HepG2 (cell line): Measurements from ENCODE around the gene SLC16A3. TPM values are rescaled to one million over a fixed set of nuclear protein-coding genes. Genes with fewer than 3 reads are reported as not detected.
A peak's percentile ranks its signal among the peaks of the same experiment; 100 is the strongest.

Experiments
- HDAC6 ChIP-seq: fragments of 200-600 bp; sonication (generic); IDR thresholded peaks from 2 replicates; pipeline ENCODE4 v1.7.0; 2017; ENCODE audit warnings: mild to moderate bottlenecking, antibody characterized with exemption, low read length, low read depth
- HNF1A ChIP-seq, 2 experiments: sonication (generic) in 1 of 2; formaldehyde crosslinking in 1 of 2; IDR thresholded peaks; 2 replicates each; pipeline versions ENCODE4 v1.4.0 to v1.6.1; 2016 to 2020; ENCODE audit warnings: borderline replicate concordance in 1 of 2, low read depth in 1 of 2, mild to moderate bottlenecking in 1 of 2, missing genetic modification reagents in 1 of 2
- IRX3 ChIP-seq: sonication (generic); formaldehyde crosslinking; IDR thresholded peaks from 2 replicates; pipeline ENCODE4 v1.8.1; 2023; ENCODE audit warnings: mild to moderate bottlenecking, low read depth, missing genetic modification reagents, borderline replicate concordance
- ISX ChIP-seq: sonication (generic); formaldehyde crosslinking; conservative IDR thresholded peaks from 2 replicates; pipeline ENCODE4 v1.5.0; 2020; ENCODE audit warnings: missing genetic modification reagents
- JARID2 ChIP-seq: sonication (generic); formaldehyde crosslinking; IDR thresholded peaks from 2 replicates; pipeline ENCODE4 v1.8.1; 2023; ENCODE audit warnings: missing genetic modification reagents, inconsistent platforms; ENCODE audit not compliant: insufficient replicate concordance
- MAFG ChIP-seq: sonication (generic); formaldehyde crosslinking; IDR thresholded peaks from 2 replicates; pipeline ENCODE4 v1.5.1; 2020; ENCODE audit warnings: mild to moderate bottlenecking, missing genetic modification reagents
- MED8 ChIP-seq: sonication (generic); formaldehyde crosslinking; IDR thresholded peaks from 2 replicates; pipeline ENCODE4 v1.8.1; 2023; ENCODE audit warnings: mild to moderate bottlenecking, missing genetic modification reagents; ENCODE audit not compliant: insufficient replicate concordance
- MYPOP ChIP-seq: sonication (generic); formaldehyde crosslinking; IDR thresholded peaks from 2 replicates; pipeline ENCODE4 v1.8.1; 2023; ENCODE audit warnings: mild to moderate bottlenecking, moderate library complexity, missing genetic modification reagents
- PATZ1 ChIP-seq: sonication (generic); formaldehyde crosslinking; IDR thresholded peaks from 2 replicates; pipeline ENCODE4 v1.4.0; 2020; ENCODE audit warnings: missing genetic modification reagents
- PAWR ChIP-seq: sonication (generic); formaldehyde crosslinking; IDR thresholded peaks from 2 replicates; pipeline ENCODE4 v1.4.0; 2020; ENCODE audit warnings: missing genetic modification reagents, mild to moderate bottlenecking, borderline replicate concordance
- PHB2 ChIP-seq: fragments of 450-650 bp; IDR thresholded peaks from 2 replicates; pipeline ENCODE4 v1.6.1; 2018; ENCODE audit not compliant: partially characterized antibody
- RNF2 ChIP-seq: fragments of 450-650 bp; conservative IDR thresholded peaks from 2 replicates; pipeline ENCODE4 v1.6.1; 2016; ENCODE audit warnings: low read depth
- SIX4 ChIP-seq: sonication (generic); formaldehyde crosslinking; IDR thresholded peaks from 2 replicates; pipeline ENCODE4 v1.4.0; 2020; ENCODE audit warnings: missing genetic modification reagents
- TRAFD1 ChIP-seq: sonication (generic); formaldehyde crosslinking; IDR thresholded peaks from 2 replicates; pipeline ENCODE4 v1.5.1; 2020; ENCODE audit warnings: missing genetic modification reagents, mild to moderate bottlenecking, borderline replicate concordance
- ZNF263 ChIP-seq: sonication (generic); formaldehyde crosslinking; IDR thresholded peaks from 2 replicates; pipeline ENCODE4 v1.4.0; 2020; ENCODE audit warnings: missing genetic modification reagents
- ZNF512 ChIP-seq: sonication (generic); formaldehyde crosslinking; IDR thresholded peaks from 2 replicates; pipeline ENCODE4 v1.4.0; 2020; ENCODE audit warnings: mild to moderate bottlenecking, missing genetic modification reagents
- ZNF580 ChIP-seq: IDR thresholded peaks from 2 replicates; pipeline ENCODE4 v1.6.1; 2016; ENCODE audit warnings: low read depth, borderline replicate concordance
- polyA plus RNA-seq, 8 experiments: library from polyadenylated mRNA; depleted of rRNA in 3 of 8; stranded (reverse) in 7 of 8; unstranded in 1 of 8; fragments of >200 nt; fragmentation: Illumina TruSeq in 4 of 8; extraction: Trizol in 4 of 8; gene quantifications; 2 replicates each; pipeline versions ENCODE4 v1.2.1 to v1.2.3, GENCODE V29; 2011 to 2016; ENCODE audit warnings: low read depth in 4 of 8, missing spikeins in 1 of 8, mixed read lengths in 1 of 8; ENCODE audit not compliant: insufficient read depth in 1 of 8
- total RNA-seq, 5 experiments: library from RNA; depleted of rRNA; stranded (reverse); fragments of >200 nt; fragmentation: Illumina TruSeq; extraction: Trizol; gene quantifications; 2 replicates each; pipeline ENCODE4 v1.2.3, GENCODE V29; 2016; ENCODE audit warnings: low read depth in 1 of 5

The SLC16A3 gene
- total and polyA plus RNA-seq, 2 of the 13 experiments (the other 11 are each of a cell fraction or from before 2014, with no cell fraction given): 242 to 349 TPM

GRCh38 chr17:82217530-82218204 is 11.2 kb upstream of the SLC16A3 start (continued):
- TF ChIP-seq HNF1A (IDR thresholded peaks at IDR 0.05; ENCODE audit: low read depth) (no peak), HNF1A (CRISPR knock-in tag; IDR thresholded peaks at IDR 0.05; ENCODE audit: borderline replicate concordance) (peak; percentile 53; the same call in 1 of the 2 replicates), SIX4 (CRISPR knock-in tag) (no peak; the same call in 1 of the 2 replicates), ZNF263 (CRISPR knock-in tag) (peak; percentile 59; the same call in 1 of the 2 replicates), JARID2 (CRISPR knock-in tag) (no peak), PATZ1 (CRISPR knock-in tag) (peak; percentile 99), MAFG (CRISPR knock-in tag) (peak; percentile 76), HDAC6 (no peak), TRAFD1 (CRISPR knock-in tag) (no peak), MYPOP (peak; percentile 77), ISX (CRISPR knock-in tag) (peak; percentile 85; the same call in 1 of the 2 replicates), ZNF512 (no peak), PHB2 (no peak), IRX3 (no peak), MED8 (CRISPR knock-in tag) (no peak), PAWR (no peak), ZNF580 (peak; percentile 86; the same call in 1 of the 2 replicates), RNF2 (peak; percentile 88; the same call in 1 of the 2 replicates)
